ENCODE results near the gene RGS3.
A peak's percentile ranks its signal among the peaks of the same experiment; 100 is the strongest.

The RGS3 gene

GRCh38 chr9:113606510-113606909 lies 143.0 kb downstream of the RGS3 start:
- H3K27ac Mint-ChIP-seq = no peak overlapping the region
- H3K9me3 Mint-ChIP-seq = no peaks in the 10 kb centered on the region
- H3K36me3 Mint-ChIP-seq (ENCODE audit: low read depth) = no peaks in the 10 kb centered on the region
- peaks cover 2% of the 10 kb centered on the region for H3K4me1 Mint-ChIP-seq (ENCODE audit: low read depth)
- H3K27me3 Mint-ChIP-seq (ENCODE audit: low read depth) = no peaks in the 10 kb centered on the region
- no peak overlapping the region for H3K4me3 Mint-ChIP-seq

GRCh38 chr9:113608082-113608685 lies 144.7 kb downstream of the RGS3 start:
- Mint-ChIP-seq H3K4me1 (ENCODE audit: low read depth) (no peaks in the 10 kb centered on the region), H3K27ac (no peak overlapping the region), H3K4me3 (no peak overlapping the region), H3K36me3 (ENCODE audit: low read depth) (no peaks in the 10 kb centered on the region), H3K27me3 (ENCODE audit: low read depth) (no peaks in the 10 kb centered on the region), H3K9me3 (no peaks in the 10 kb centered on the region)

GRCh38 chr9:113609562-113610318 lies 146.2 kb downstream of the RGS3 start:
- H3K27me3 Mint-ChIP-seq (ENCODE audit: low read depth) = no peaks in the 10 kb centered on the region
- H3K9me3 Mint-ChIP-seq = no peaks in the 10 kb centered on the region
- no peak overlapping the region for H3K27ac Mint-ChIP-seq
- H3K36me3 Mint-ChIP-seq (ENCODE audit: low read depth) = no peaks in the 10 kb centered on the region
- H3K4me1 Mint-ChIP-seq (ENCODE audit: low read depth) = no peaks in the 10 kb centered on the region
- H3K4me3 Mint-ChIP-seq = no peak overlapping the region

GRCh38 chr9:113611461-113612215 lies 148.1 kb downstream of the RGS3 start:
- Mint-ChIP-seq H3K27me3 (ENCODE audit: low read depth) (no peaks in the 10 kb centered on the region), H3K9me3 (no peaks in the 10 kb centered on the region), H3K4me1 (ENCODE audit: low read depth) (peaks cover 5% of the 10 kb centered on the region), H3K27ac (no peak overlapping the region), H3K4me3 (no peak overlapping the region), H3K36me3 (ENCODE audit: low read depth) (no peaks in the 10 kb centered on the region)

GRCh38 chr9:113612216-113612747 lies 148.8 kb downstream of the RGS3 start:
- no peaks in the 10 kb centered on the region for H3K27me3 Mint-ChIP-seq (ENCODE audit: low read depth)
- H3K36me3 Mint-ChIP-seq (ENCODE audit: low read depth) = no peaks in the 10 kb centered on the region
- no peak overlapping the region for H3K27ac Mint-ChIP-seq
- no peak overlapping the region for H3K4me3 Mint-ChIP-seq
- no peaks in the 10 kb centered on the region for H3K9me3 Mint-ChIP-seq
- peaks cover 8% of the 10 kb centered on the region for H3K4me1 Mint-ChIP-seq (ENCODE audit: low read depth)

GRCh38 chr9:113612828-113613227 lies 149.3 kb downstream of the RGS3 start:
- no peak overlapping the region for H3K27ac Mint-ChIP-seq
- no peaks in the 10 kb centered on the region for H3K27me3 Mint-ChIP-seq (ENCODE audit: low read depth)
- no peaks in the 10 kb centered on the region for H3K36me3 Mint-ChIP-seq (ENCODE audit: low read depth)
- H3K4me3 Mint-ChIP-seq = no peak overlapping the region
- peaks cover 12% of the 10 kb centered on the region for H3K4me1 Mint-ChIP-seq (ENCODE audit: low read depth)
- no peaks in the 10 kb centered on the region for H3K9me3 Mint-ChIP-seq

GRCh38 chr9:113613815-113614413 lies 150.4 kb downstream of the RGS3 start:
- Mint-ChIP-seq H3K4me3 (no peak overlapping the region), H3K9me3 (no peaks in the 10 kb centered on the region), H3K27me3 (ENCODE audit: low read depth) (no peaks in the 10 kb centered on the region), H3K27ac (no peak overlapping the region), H3K36me3 (ENCODE audit: low read depth) (no peaks in the 10 kb centered on the region), H3K4me1 (ENCODE audit: low read depth) (peaks cover 12% of the 10 kb centered on the region)

- Mint-ChIP-seq H3K9me3 (no peaks in the 10 kb centered on the region), H3K36me3 (ENCODE audit: low read depth) (no peaks in the 10 kb centered on the region), H3K27ac (peak overlapping the region; percentile 59), H3K27me3 (ENCODE audit: low read depth) (no peaks in the 10 kb centered on the region), H3K4me1 (ENCODE audit: low read depth) (peaks cover 12% of the 10 kb centered on the region), H3K4me3 (no peak overlapping the region)
These were observed 151.5 kb downstream of the RGS3 start for GRCh38 chr9:113614843-113615648.

- H3K4me3 Mint-ChIP-seq = no peak overlapping the region
- H3K27me3 Mint-ChIP-seq (ENCODE audit: low read depth) = no peaks in the 10 kb centered on the region
- no peak overlapping the region for H3K27ac Mint-ChIP-seq
- peaks cover 12% of the 10 kb centered on the region for H3K4me1 Mint-ChIP-seq (ENCODE audit: low read depth)
- H3K9me3 Mint-ChIP-seq = no peaks in the 10 kb centered on the region
- H3K36me3 Mint-ChIP-seq (ENCODE audit: low read depth) = no peaks in the 10 kb centered on the region
These were observed 152.6 kb downstream of the RGS3 start for GRCh38 chr9:113616116-113616515.

- Mint-ChIP-seq H3K4me1 (ENCODE audit: low read depth) (peaks cover 13% of the 10 kb centered on the region), H3K27me3 (ENCODE audit: low read depth) (no peaks in the 10 kb centered on the region), H3K9me3 (no peaks in the 10 kb centered on the region), H3K36me3 (ENCODE audit: low read depth) (no peaks in the 10 kb centered on the region), H3K27ac (no peak overlapping the region), H3K4me3 (no peak overlapping the region)
These were observed 153.3 kb downstream of the RGS3 start for GRCh38 chr9:113616621-113617496.

GRCh38 chr9:113617550-113617949 lies 154.0 kb downstream of the RGS3 start:
- H3K4me3 Mint-ChIP-seq = no peak overlapping the region
- no peaks in the 10 kb centered on the region for H3K9me3 Mint-ChIP-seq
- H3K4me1 Mint-ChIP-seq (ENCODE audit: low read depth) = peaks cover 19% of the 10 kb centered on the region
- H3K36me3 Mint-ChIP-seq (ENCODE audit: low read depth) = no peaks in the 10 kb centered on the region
- H3K27ac Mint-ChIP-seq = no peak overlapping the region
- no peaks in the 10 kb centered on the region for H3K27me3 Mint-ChIP-seq (ENCODE audit: low read depth)

- H3K27ac Mint-ChIP-seq = no peak overlapping the region
- H3K4me1 Mint-ChIP-seq (ENCODE audit: low read depth) = peaks cover 24% of the 10 kb centered on the region
- no peaks in the 10 kb centered on the region for H3K9me3 Mint-ChIP-seq
- no peak overlapping the region for H3K4me3 Mint-ChIP-seq
- H3K27me3 Mint-ChIP-seq (ENCODE audit: low read depth) = no peaks in the 10 kb centered on the region
- H3K36me3 Mint-ChIP-seq (ENCODE audit: low read depth) = no peaks in the 10 kb centered on the region
These were observed 155.4 kb downstream of the RGS3 start for GRCh38 chr9:113618836-113619490.

All from T-helper 1 cell treated with Interleukin-12 subunit alpha and Interleukin-12 subunit beta and Interleukin-4 antibody, amounts not matched to agents 30 μg/mL and 1 μg/mL, for 36 hours (primary cell).